SK-N-MC (cell line): ENCODE measurements around the gene IFT43.

Source experiments
- EZH2 ChIP-seq: fragments of 200-600 bp; sonication (generic); IDR thresholded peaks from one replicate; pipeline ENCODE4 v1.6.1; 2017; ENCODE audit warnings: antibody characterized with exemption
- POLR2AphosphoS5 ChIP-seq: IDR thresholded peaks from 2 replicates; pipeline ENCODE4 v1.6.1; 2012; ENCODE audit warnings: mild to moderate bottlenecking, low read depth, low read length, borderline replicate concordance

DNA sequence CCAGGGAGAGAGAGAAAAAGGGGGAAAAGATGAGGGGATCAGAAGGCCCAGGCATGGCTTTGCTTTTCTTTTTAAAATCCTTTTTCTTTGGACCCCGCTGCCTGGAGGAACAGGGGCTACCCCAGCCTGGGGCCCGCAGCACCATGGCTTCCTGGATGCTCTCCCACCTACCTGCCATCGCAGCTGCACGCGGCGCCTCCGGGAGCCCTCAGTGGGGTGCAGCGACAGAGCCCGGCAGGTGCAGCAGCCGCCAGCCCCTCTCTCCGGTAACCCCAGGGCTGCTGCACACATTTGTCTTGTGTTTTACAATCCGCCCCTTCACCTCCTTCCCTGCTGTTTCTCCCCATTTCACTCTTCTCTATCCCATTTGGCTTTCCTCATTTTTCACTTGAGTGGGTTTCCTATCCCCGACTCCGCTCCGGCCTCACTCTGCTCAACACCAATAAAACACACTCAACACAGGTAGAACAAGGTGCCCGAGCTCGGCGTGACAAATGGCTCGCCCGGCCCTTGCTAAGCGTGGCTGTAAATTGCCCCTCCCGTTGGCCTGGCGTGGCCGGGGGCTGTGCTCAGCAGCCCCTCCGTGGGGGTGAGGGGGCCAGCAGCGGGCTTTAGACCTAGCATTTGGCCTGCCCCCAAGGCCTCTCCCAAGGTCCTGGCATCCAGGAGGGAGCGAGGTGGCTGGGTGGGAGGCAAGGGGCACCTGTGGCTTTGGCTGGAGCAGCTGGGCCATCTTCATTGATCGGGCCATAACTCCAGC is 113.5 kb downstream of the IFT43 start:
- TF ChIP-seq EZH2 (no peak), POLR2AphosphoS5 (no peak)
